VCaP (cell line): Measurements from ENCODE around the gene SH3RF1.

ENCODE experiments used
- H3K27ac ChIP-seq: fragments of 450-650 bp; 2 replicates; pipeline ENCODE4 v1.5.1; 2017
- CTCF ChIP-seq: fragments of 450-650 bp; conservative IDR thresholded peaks from 2 replicates; pipeline ENCODE4 v1.5.1; 2017; ENCODE audit warnings: mild to moderate bottlenecking, moderate library complexity

The SH3RF1 gene

DNA sequence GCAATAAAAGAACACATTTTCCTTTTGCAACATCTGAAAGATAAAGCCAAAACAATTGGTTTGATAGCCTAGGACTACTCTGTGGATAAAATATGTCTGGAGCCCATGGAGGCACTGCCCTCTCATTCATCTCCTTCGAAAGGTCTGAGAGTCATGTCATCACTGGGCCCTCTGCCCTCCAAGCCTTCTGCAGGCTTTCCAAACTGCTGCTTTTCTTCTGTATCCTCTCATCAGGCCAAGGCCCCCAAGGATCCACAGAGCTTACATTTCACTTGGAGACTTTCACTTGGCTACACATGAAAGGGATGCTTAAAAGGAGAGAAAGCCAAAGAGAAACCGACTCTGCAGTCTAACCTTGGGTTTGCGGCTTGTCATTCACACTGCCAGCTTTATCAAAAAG, 109.9 kb downstream of the SH3RF1 start:
- H3K27ac ChIP-seq, result peak overlapping the region; percentile 95

GRCh38 chr4:169159624-169160171, 111.1 kb downstream of the SH3RF1 start:
- no peak for TF ChIP-seq CTCF
- peak overlapping the region; percentile 95 for H3K27ac ChIP-seq

More for the DNA sequence above, 109.9 kb downstream of the SH3RF1 start:
- TF ChIP-seq CTCF, result no peak

DNA sequence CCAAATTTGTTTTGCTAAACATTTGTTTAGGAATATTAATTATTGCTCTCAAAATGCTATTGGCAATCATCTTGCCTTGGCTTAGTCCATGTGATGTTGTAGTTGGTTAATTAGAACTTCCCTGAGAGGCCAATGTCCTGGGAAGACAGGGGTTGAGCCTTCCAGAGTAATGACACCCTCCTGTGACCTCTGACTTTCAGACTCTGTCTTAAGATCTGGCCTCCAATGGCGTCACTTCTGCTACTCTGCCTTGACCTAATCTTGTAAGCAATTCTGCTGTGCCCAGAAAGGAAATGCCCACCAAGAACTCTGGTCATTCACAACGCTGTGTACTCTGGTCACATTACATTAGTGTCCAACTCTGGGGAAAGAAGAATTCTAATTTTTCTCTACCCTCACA, 111.9 kb downstream of the SH3RF1 start:
- TF ChIP-seq CTCF, result no peak
- H3K27ac ChIP-seq, result peak overlapping the region; percentile 95

- TF ChIP-seq CTCF, result no peak
- peak overlapping the region; percentile 95 for H3K27ac ChIP-seq
Observed at GRCh38 chr4:169158046-169158445, 112.7 kb downstream of the SH3RF1 start.

GRCh38 chr4:169156392-169156791, 114.4 kb downstream of the SH3RF1 start:
- H3K27ac ChIP-seq, result peak overlapping the region; percentile 95
- TF ChIP-seq CTCF, result no peak

DNA sequence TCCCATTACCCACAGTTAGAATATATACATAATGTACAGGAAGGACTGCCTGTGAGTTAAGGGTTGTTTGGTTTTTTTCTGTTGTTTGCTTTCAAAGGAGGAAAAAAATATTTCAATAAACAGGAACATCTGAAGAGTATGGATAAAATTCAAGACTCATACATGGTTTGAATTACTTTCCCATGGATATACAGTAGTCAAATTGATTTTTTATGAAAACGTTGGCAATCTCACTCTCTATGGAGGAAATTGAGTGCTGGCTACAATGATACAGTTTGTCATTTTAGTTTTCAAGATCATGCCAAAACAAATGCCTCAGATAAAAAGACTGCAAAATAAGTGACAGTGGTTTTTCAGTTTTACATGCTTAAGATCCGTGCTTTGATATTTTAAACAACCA, 116.6 kb downstream of the SH3RF1 start:
- no peak for TF ChIP-seq CTCF
- H3K27ac ChIP-seq, result peak overlapping the region; percentile 95

- no peak for TF ChIP-seq CTCF
- peak overlapping the region; percentile 95 for H3K27ac ChIP-seq
Observed at GRCh38 chr4:169153481-169154087, 117.2 kb downstream of the SH3RF1 start.
